Large intestine (tissue), 12 donors: ENCODE data around the gene TMEM273. TPM values are rescaled to one million over a fixed set of nuclear protein-coding genes. Genes with fewer than 3 reads are reported as not detected.

Experiments used
- DNase-seq, 2 donors: peaks; one replicate each; pipeline versions ENCODE4 v3.0.0 to v3.0.0-alpha.2; 2013
- H3K27ac ChIP-seq: one replicate; pipeline ENCODE4 v1.5.1; 2013; ENCODE audit warnings: low read length
- H3K27me3 ChIP-seq: 2 replicates; pipeline ENCODE4 v1.6.1; 2013; ENCODE audit warnings: low read length; ENCODE audit not compliant: control insufficient read depth, insufficient read depth
- H3K36me3 ChIP-seq: 2 replicates; pipeline ENCODE4 v1.6.1; 2013; ENCODE audit warnings: low read length; ENCODE audit not compliant: control insufficient read depth, insufficient read depth
- H3K4me1 ChIP-seq: one replicate; pipeline ENCODE4 v1.6.1; 2013; ENCODE audit warnings: low read length; ENCODE audit not compliant: control insufficient read depth, insufficient read depth
- H3K4me3 ChIP-seq: one replicate; pipeline ENCODE4 v1.5.1; 2013; ENCODE audit warnings: low read length
- H3K9me3 ChIP-seq: one replicate; pipeline ENCODE4 v1.6.1; 2013; ENCODE audit warnings: mild to moderate bottlenecking, low read depth, low read length, moderate library complexity; ENCODE audit not compliant: control insufficient read depth
- WGBS: methylation state at CpG from one replicate; pipeline ENCODE4 v1.1.5; 2013; ENCODE audit warnings: low lambda C conversion rate; ENCODE audit not compliant: insufficient coverage; 5-methylcytosine and 5-hydroxymethylcytosine counted together
- long read RNA-seq, 11 donors: transcript quantifications; one replicate each; lab custom pipeline, GENCODE V29; 2026
- polyA plus RNA-seq: library from polyadenylated mRNA; unstranded; fragments of 120-200 nt; gene quantifications from one replicate; pipeline ENCODE4 v1.2.1, GENCODE V29; 2013

TMEM273 gene, protein sequence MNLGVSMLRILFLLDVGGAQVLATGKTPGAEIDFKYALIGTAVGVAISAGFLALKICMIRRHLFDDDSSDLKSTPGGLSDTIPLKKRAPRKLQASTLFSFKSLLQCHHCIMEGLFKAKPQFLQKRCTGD
- polyA plus RNA-seq = 5.5 TPM
- long read RNA-seq, donor 1, partial matches to known transcripts = 0 of 1 reads
- long read RNA-seq, donor 1, other reads (novel, unspliced or antisense) = 0 of 1 reads
- long read RNA-seq, donor 2 = 0 reads
- long read RNA-seq, donor 3 = 0 reads
- long read RNA-seq, donor 4 = 0 reads
- long read RNA-seq, donor 5, partial matches to known transcripts = 0 of 1 reads
- long read RNA-seq, donor 5, other reads (novel, unspliced or antisense) = 0 of 1 reads
- long read RNA-seq, donor 6, partial matches to known transcripts = 0 of 1 reads
- long read RNA-seq, donor 6, other reads (novel, unspliced or antisense) = 0 of 1 reads
- long read RNA-seq, donor 7 = 0 reads
- long read RNA-seq, donor 8, partial matches to known transcripts = 0 of 1 reads
- long read RNA-seq, donor 8, other reads (novel, unspliced or antisense) = 0 of 1 reads
- long read RNA-seq, donor 9, partial matches to known transcripts = 0 of 1 reads
- long read RNA-seq, donor 9, other reads (novel, unspliced or antisense) = 0 of 1 reads
- long read RNA-seq, donor 10, partial matches to known transcripts = 0 of 1 reads
- long read RNA-seq, donor 10, other reads (novel, unspliced or antisense) = 0 of 1 reads
- long read RNA-seq, donor 11, partial matches to known transcripts = 0 of 1 reads
- long read RNA-seq, donor 11, other reads (novel, unspliced or antisense) = 0 of 1 reads

DNA sequence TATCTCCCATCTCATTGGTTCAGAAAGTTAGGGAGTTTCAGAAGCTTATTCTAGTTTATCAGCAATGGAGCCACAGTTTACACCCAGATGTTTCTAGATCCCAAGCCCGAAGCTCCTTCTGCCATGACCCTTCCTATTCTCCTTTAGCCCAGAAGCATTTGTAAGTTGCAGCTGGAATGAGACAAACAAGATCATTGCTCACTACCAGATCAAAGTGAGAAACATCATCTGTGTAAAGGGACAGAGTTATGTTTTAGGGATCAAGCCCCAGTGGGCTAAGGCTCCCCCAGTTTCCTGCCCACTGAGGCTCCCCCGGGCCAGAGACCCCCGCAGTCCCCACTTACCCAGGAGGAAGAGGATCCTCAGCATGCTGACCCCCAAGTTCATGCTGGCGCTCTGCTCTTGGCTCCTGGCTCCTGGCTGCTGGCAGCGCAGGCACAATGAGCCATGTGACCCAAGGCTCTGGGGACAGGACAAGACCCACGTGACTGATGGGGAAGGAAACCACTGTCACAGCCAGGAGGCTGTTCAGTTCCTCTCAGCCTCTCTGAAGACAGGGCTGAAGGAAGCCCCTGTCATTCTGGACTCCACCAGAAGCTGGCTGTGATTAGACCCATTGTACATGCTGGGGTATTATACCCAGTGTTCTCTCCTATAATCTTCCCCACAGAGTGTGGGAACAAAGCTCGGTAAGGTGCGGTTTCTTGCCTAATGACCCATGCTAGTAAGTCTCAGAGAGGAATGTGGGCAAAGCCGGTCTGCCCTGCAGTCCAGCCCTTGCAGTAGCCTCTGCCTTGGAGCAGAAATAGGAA, at the start of gene TMEM273:
Gene TMEM273, minus strand, starts transcription at position 442 of the 812 bp plus-strand sequence. Its CDS starts 55 bp downstream, at position 387.
- no peaks in the 10 kb centered on the region for H3K36me3 ChIP-seq
- no peaks in the 10 kb centered on the region for H3K4me1 ChIP-seq
- no peaks in the 10 kb centered on the region for H3K27me3 ChIP-seq
- no peak within 1 kb of the TSS for H3K27ac ChIP-seq
- no peak for DNase-seq
- H3K4me3 ChIP-seq = no peak within 1 kb of the TSS
- H3K9me3 ChIP-seq = no peaks in the 10 kb centered on the region
- no CpG with 5 or more reads among the region's 9 CpGs for WGBS

GRCh38 chr10:49237985-49238384, 49.8 kb upstream of the TMEM273 start:
- Histone ChIP-seq H3K4me1 (no peaks in the 10 kb centered on the region), H3K27me3 (no peaks in the 10 kb centered on the region), H3K4me3 (no peak overlapping the region), H3K36me3 (no peaks in the 10 kb centered on the region), H3K27ac (no peak overlapping the region), H3K9me3 (no peaks in the 10 kb centered on the region)
- no CpG with 5 or more reads among the region's 1 CpG for WGBS
- DNase-seq = no peak

DNA sequence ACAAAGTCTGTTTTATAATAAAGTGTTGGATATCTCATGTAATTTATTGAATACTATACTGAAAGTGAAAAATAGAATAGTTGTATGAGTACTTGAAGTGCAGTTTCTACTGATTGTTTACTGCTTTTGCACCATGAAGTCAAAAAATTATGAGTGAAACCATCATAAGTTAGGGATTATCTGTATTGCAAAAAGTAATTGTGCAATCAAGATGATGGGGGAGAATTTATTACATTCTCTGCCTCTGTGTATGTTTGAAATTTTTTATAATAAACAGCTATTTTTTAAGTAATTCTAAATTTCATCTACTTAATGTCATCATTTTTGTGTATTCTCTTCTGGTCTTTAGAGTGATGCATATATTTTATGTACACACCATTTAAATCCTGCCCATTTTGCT, 47.2 kb upstream of the TMEM273 start:
- no peak overlapping the region for H3K4me3 ChIP-seq
- no peaks in the 10 kb centered on the region for H3K4me1 ChIP-seq
- H3K36me3 ChIP-seq = no peaks in the 10 kb centered on the region
- DNase-seq = no peak
- H3K27ac ChIP-seq = no peak overlapping the region
- H3K9me3 ChIP-seq = no peaks in the 10 kb centered on the region
- no peaks in the 10 kb centered on the region for H3K27me3 ChIP-seq

DNA sequence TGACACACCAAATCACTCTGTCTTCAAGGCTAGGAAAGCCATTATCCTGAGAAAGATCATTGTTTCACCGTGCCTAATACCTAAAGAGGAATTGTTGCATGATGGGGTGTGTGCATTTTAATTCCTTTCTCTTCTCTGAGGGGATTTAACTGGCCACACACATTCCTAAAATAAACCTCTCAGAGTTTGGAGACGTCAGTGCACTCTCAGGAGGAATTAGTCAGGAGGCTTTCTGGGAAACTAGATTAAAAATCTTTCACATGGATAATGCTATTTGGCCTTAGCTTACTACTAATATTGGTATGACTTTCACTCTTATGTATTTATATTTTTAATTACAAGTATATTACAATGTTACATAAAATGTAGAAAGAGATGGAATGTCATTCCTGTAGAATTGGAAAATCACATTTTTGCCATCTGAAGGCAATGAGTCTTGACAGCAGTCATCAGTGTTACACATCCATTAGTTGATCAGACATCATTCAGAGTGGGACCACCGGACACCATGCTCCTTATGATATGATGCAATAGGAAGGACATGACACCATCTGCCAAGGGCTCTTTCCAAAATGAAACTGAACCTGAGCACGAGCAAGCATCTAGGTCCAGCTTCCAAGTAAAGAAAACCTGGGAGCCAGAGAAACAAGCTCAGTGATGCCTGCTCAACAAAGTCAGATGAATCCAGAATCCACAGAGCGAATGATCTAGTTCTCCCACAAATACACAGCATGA, 43.1 kb upstream of the TMEM273 start:
- Histone ChIP-seq H3K4me3 (no peak overlapping the region), H3K4me1 (no peaks in the 10 kb centered on the region), H3K27ac (no peak overlapping the region), H3K27me3 (peaks cover 5% of the 10 kb centered on the region), H3K36me3 (no peaks in the 10 kb centered on the region), H3K9me3 (no peaks in the 10 kb centered on the region)
- DNase-seq = no peak
- WGBS = no CpG with 5 or more reads among the region's 5 CpGs

- H3K27ac ChIP-seq = no peak overlapping the region
- DNase-seq = no peak
- no peaks in the 10 kb centered on the region for H3K36me3 ChIP-seq
- WGBS = 50% methylated on average over 2 of the region's 7 CpGs
- peaks cover 5% of the 10 kb centered on the region for H3K27me3 ChIP-seq
- H3K4me3 ChIP-seq = no peak overlapping the region
- no peaks in the 10 kb centered on the region for H3K4me1 ChIP-seq
- no peaks in the 10 kb centered on the region for H3K9me3 ChIP-seq
Observed at GRCh38 chr10:49230004-49230403, 41.8 kb upstream of the TMEM273 start.

- H3K4me3 ChIP-seq = no peak overlapping the region
- no peaks in the 10 kb centered on the region for H3K36me3 ChIP-seq
- no CpG with 5 or more reads among the region's 20 CpGs for WGBS
- H3K27ac ChIP-seq = no peak overlapping the region
- H3K27me3 ChIP-seq = peaks cover 5% of the 10 kb centered on the region
- no peaks in the 10 kb centered on the region for H3K9me3 ChIP-seq
- H3K4me1 ChIP-seq = no peaks in the 10 kb centered on the region
- DNase-seq = no peak
Observed at GRCh38 chr10:49228677-49229076, 40.5 kb upstream of the TMEM273 start.

- H3K4me1 ChIP-seq = no peaks in the 10 kb centered on the region
- peaks cover 5% of the 10 kb centered on the region for H3K27me3 ChIP-seq
- DNase-seq = no peak
- no peaks in the 10 kb centered on the region for H3K9me3 ChIP-seq
- no peak overlapping the region for H3K27ac ChIP-seq
- no CpG with 5 or more reads among the region's 5 CpGs for WGBS
- no peaks in the 10 kb centered on the region for H3K36me3 ChIP-seq
- no peak overlapping the region for H3K4me3 ChIP-seq
Observed at GRCh38 chr10:49227406-49227805, 39.2 kb upstream of the TMEM273 start.

- Histone ChIP-seq H3K36me3 (no peaks in the 10 kb centered on the region), H3K4me3 (no peak overlapping the region), H3K27me3 (peaks cover 5% of the 10 kb centered on the region), H3K4me1 (no peaks in the 10 kb centered on the region), H3K9me3 (no peaks in the 10 kb centered on the region), H3K27ac (no peak overlapping the region)
- no peak for DNase-seq
- 71% methylated on average over 3 of the region's 4 CpGs for WGBS
Observed at GRCh38 chr10:49226594-49226993, 38.4 kb upstream of the TMEM273 start.

DNA sequence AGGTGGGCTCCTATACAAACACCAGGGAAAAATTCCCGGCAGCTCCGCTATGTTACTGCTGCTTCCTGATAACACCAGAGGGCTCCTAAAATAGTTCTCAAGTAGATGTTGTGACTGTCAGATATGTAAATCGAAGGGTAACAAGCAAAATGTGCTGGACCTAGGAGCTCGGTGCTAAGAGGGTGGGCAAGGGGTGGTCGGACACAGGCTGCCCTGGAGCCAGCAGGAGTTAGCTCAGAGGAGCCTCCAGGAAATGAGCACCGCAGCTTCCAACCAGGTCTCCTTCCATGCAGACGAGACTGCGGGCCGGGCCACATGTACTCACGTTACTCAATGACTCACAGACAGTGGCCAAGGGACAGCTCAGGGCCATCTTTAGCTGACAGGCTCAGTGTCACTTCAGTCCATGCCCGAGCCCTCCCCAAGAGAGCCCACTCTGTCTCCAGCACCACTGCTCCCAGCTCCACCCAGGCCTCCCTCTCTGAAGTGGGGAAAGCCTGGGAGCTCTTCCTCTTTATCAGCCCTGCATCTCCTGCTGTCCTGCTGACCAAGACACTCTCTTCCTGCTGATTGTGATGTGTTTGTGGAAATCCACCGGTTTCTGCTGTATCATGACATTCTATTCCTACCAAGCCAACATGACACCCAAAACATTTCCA, 37.2 kb upstream of the TMEM273 start:
- 67% methylated on average over 1 of the region's 12 CpGs for WGBS
- H3K4me1 ChIP-seq = no peaks in the 10 kb centered on the region
- no peaks in the 10 kb centered on the region for H3K9me3 ChIP-seq
- no peak for DNase-seq
- peaks cover 5% of the 10 kb centered on the region for H3K27me3 ChIP-seq
- no peak overlapping the region for H3K27ac ChIP-seq
- H3K4me3 ChIP-seq = no peak overlapping the region
- no peaks in the 10 kb centered on the region for H3K36me3 ChIP-seq
